ENCODE measurements around the gene GADD45A. TPM values are rescaled to one million over a fixed set of nuclear protein-coding genes. Genes with fewer than 3 reads are reported as not detected.

GADD45A gene
- total and polyA plus RNA-seq, 9 of the 15 experiments (the other 6 are each of a cell fraction or from before 2014, with no cell fraction given), result 21.3 to 156 (median 62.1) TPM

- TF ChIP-seq ZNF512 (tag; IDR thresholded peaks at IDR 0.05), result no peak
- 0 out of 2 replicates have a peak, but pooled peaks have one; percentile 71 for TF ChIP-seq RUNX1 (IDR thresholded peaks at IDR 0.05; ENCODE audit: low read depth)
- TF ChIP-seq CXXC5 (CRISPR knock-in tag; IDR thresholded peaks at IDR 0.05), result peak; percentile 73
- no peak for TF ChIP-seq FOS (IDR thresholded peaks at IDR 0.05; ENCODE audit: extremely low read depth, insufficient read length)
- 0 out of 2 replicates have a peak, but pooled peaks have one; percentile 9 for TF ChIP-seq HNRNPL (IDR thresholded peaks at IDR 0.05; ENCODE audit: low read depth, low read length)
- peak; percentile 78 for TF ChIP-seq TAF9B (IDR thresholded peaks at IDR 0.05; ENCODE audit: partially characterized antibody)
- peak; percentile 86; the same call in 1 of the 2 replicates for TF ChIP-seq ZBTB9 (CRISPR knock-in tag; IDR thresholded peaks at IDR 0.05)
- peak; percentile 72 for TF ChIP-seq POLR2AphosphoS2 (IDR thresholded peaks at IDR 0.05; ENCODE audit: low read length)
- peak; percentile 94 for TF ChIP-seq MECOM (CRISPR knock-in tag; IDR thresholded peaks at IDR 0.05)
- 0 out of 2 replicates have a peak, but pooled peaks have one; percentile 65 for TF ChIP-seq ERF (CRISPR knock-in tag; IDR thresholded peaks at IDR 0.05)
- TF ChIP-seq L3MBTL2 (IDR thresholded peaks at IDR 0.05), result peak; percentile 45; the same call in 1 of the 2 replicates
- peak in 1 of 2 experiments; percentile 94; a peak in 3 of 4 replicates for TF ChIP-seq TBL1XR1 (IDR thresholded peaks at IDR 0.05; ENCODE audit: low read length in 2 of 2)
- no peak for TF ChIP-seq ZNF280B (CRISPR knock-in tag; IDR thresholded peaks at IDR 0.05)
- peak; percentile 96 for TF ChIP-seq SMARCA4 (IDR thresholded peaks at IDR 0.05)
- no peak for TF ChIP-seq ZNF143 (CRISPR knock-in tag; IDR thresholded peaks at IDR 0.05)
- peak; percentile 45 for TF ChIP-seq TAF1 (IDR thresholded peaks at IDR 0.05; ENCODE audit: control insufficient read depth, extremely low read depth, insufficient read depth, low read length, severe bottlenecking)
- TF ChIP-seq NCOA6 (IDR thresholded peaks at IDR 0.05), result 0 out of 2 replicates have a peak, but pooled peaks have one; percentile 16
- TF ChIP-seq MEIS2 (IDR thresholded peaks at IDR 0.05; ENCODE audit: partially characterized antibody), result peak; percentile 65
- no peak for TF ChIP-seq KLF6 (CRISPR knock-in tag; IDR thresholded peaks at IDR 0.05; ENCODE audit: borderline replicate concordance)
- no peak for TF ChIP-seq MIER1 (IDR thresholded peaks at IDR 0.05; ENCODE audit: low read depth)
- TF ChIP-seq PRMT5 (CRISPR knock-in tag; IDR thresholded peaks at IDR 0.05), result no peak
- TF ChIP-seq ZHX1 (conservative IDR thresholded peaks at IDR 0.05; ENCODE audit: low read length), result no peak
These were observed 3.7 kb downstream of the GADD45A start (continued) for GRCh38 chr1:67688526-67689219.
